Hematopoietic multipotent progenitor cell treated with erythropoietin and hydrocortisone succinate and interleukin-3 and kit ligand, for 4 days (in vitro differentiated cells): Measurements from ENCODE around the gene DNAH7.
A peak's percentile ranks its signal among the peaks of the same experiment; 100 is the strongest.

Experiments used
- DNase-seq: peaks from one replicate; pipeline ENCODE4 v3.0.0-alpha.2; 2015

Gene DNAH7

GRCh38 chr2:195857132-195857531, 211.5 kb downstream of the DNAH7 start:
- DNase-seq: no peak

GRCh38 chr2:195850764-195851163, 217.9 kb downstream of the DNAH7 start:
- DNase-seq: no peak

- DNase-seq: peak; percentile 56
Measured at GRCh38 chr2:195848119-195848899, 220.3 kb downstream of the DNAH7 start.

GRCh38 chr2:195842932-195843331, 225.7 kb downstream of the DNAH7 start:
- no peak for DNase-seq

- peak; percentile 9 for DNase-seq
Measured at GRCh38 chr2:195838002-195838401, 230.6 kb downstream of the DNAH7 start.

- DNase-seq: no peak
Measured at GRCh38 chr2:195836002-195836401, 232.6 kb downstream of the DNAH7 start.

GRCh38 chr2:195834836-195835235, 233.8 kb downstream of the DNAH7 start:
- DNase-seq: no peak

- no peak for DNase-seq
Measured at GRCh38 chr2:195830968-195831950, 237.4 kb downstream of the DNAH7 start.

GRCh38 chr2:195824478-195824877, 244.2 kb downstream of the DNAH7 start:
- DNase-seq: no peak

GRCh38 chr2:195823206-195823605, 245.4 kb downstream of the DNAH7 start:
- no peak for DNase-seq

GRCh38 chr2:195821566-195821932, 247.1 kb downstream of the DNAH7 start:
- DNase-seq: no peak

- no peak for DNase-seq
Measured at GRCh38 chr2:195820867-195821565, 247.6 kb downstream of the DNAH7 start.

GRCh38 chr2:195820373-195820772, 248.3 kb downstream of the DNAH7 start:
- DNase-seq: no peak

GRCh38 chr2:195819276-195819675, 249.4 kb downstream of the DNAH7 start:
- DNase-seq: no peak

- DNase-seq: no peak
Measured at GRCh38 chr2:195818526-195818925, 250.1 kb downstream of the DNAH7 start.

GRCh38 chr2:195818106-195818505, 250.5 kb downstream of the DNAH7 start:
- DNase-seq: peak; percentile 20

- no peak for DNase-seq
Measured at GRCh38 chr2:195815083-195815482, 253.6 kb downstream of the DNAH7 start.

- DNase-seq: no peak
Measured at GRCh38 chr2:195813421-195813820, 255.2 kb downstream of the DNAH7 start.

GRCh38 chr2:195810340-195811098, 258.1 kb downstream of the DNAH7 start:
- no peak for DNase-seq

- DNase-seq: no peak
Measured at GRCh38 chr2:195808189-195808588, 260.4 kb downstream of the DNAH7 start.

GRCh38 chr2:195805283-195805976, 263.2 kb downstream of the DNAH7 start:
- no peak for DNase-seq

- DNase-seq: no peak
Measured at GRCh38 chr2:195795879-195796278, 272.8 kb downstream of the DNAH7 start.
